Iris pigment epithelial cell (primary cell): Measurements from ENCODE around the gene RAB3GAP2.
"Not testable (repeated sequence)": the region's sequence is repeated elsewhere in the genome, so short reads cannot be mapped to it uniquely, and the experiment has no call there.

Experiments
- DNase-seq: peaks from one replicate; pipeline ENCODE4 v3.0.0-alpha.2; 2011; ENCODE audit warnings: low read depth

Gene RAB3GAP2

GRCh38 chr1:220290140-220290761 lies 18.0 kb upstream of the RAB3GAP2 start:
- no peak for DNase-seq

DNA sequence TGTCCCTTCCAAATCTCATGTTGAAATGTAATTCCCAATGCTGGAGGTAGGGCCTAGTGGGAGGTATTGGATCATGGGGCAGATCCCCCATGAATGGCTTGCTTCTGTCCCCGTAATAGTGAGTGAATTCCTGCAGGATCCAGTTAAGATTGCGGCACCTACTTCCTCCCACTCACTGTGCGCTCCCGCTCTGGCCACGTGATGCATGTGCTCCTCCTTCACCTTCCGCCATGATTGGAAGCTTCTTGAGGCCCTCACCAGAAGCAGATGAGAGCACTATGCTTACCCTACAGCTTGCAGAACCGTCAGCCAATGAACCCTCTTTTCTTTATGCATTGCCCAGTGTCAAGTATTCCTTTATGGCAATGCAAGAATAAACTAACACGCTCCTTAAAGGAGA lies 14.9 kb upstream of the RAB3GAP2 start:
- no peak for DNase-seq

- DNase-seq = no peak
These were observed 11.4 kb upstream of the RAB3GAP2 start for GRCh38 chr1:220283625-220284024.

DNA sequence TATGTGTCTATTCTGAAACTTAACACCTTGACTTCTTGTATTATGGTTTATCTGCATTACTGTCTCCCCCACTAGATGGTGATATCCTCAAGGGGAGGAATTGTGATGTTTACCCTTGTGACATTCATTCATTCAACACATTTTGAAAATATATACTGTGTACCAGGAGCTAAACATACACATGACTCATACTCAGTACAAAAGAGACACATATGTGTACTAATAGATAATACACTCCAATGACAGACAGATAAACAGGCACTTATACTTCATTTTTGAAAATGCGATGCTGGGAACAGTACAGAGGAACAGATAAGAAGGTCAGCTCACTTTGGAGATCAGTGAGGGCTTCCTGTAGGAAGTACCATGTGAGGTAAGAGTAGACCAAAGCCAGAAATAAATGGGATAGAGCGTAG lies 8.9 kb upstream of the RAB3GAP2 start:
- peak; percentile 43 for DNase-seq

DNA sequence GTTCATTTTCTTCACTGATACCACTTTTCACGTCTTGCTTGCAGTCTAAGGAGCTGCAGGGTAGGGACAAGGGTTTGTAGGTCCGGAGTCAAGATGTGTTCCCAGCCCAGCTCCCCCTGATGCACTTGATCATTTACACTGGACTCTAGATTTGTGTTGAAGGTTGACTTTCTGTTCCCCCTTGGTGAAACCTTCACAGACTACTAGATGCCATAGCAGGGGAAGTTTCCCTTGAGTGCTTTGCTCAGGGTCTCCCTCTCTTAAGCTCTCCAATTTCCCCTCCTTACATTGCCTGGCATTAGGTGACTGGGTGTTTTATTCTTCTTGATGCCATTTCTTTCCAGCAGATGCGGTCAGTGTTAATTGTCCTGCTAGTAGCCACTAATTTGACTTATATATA lies 8.0 kb upstream of the RAB3GAP2 start:
- DNase-seq = no peak

GRCh38 chr1:220278991-220279390 lies 6.7 kb upstream of the RAB3GAP2 start:
- peak; percentile 64 for DNase-seq

- no peak for DNase-seq
These were observed 3.2 kb upstream of the RAB3GAP2 start for GRCh38 chr1:220275430-220275829.

GRCh38 chr1:220274251-220274855 lies 2.1 kb upstream of the RAB3GAP2 start:
- DNase-seq = peak; percentile 74

GRCh38 chr1:220272841-220273090 lies 513 bp upstream of the RAB3GAP2 start:
- DNase-seq = no peak

- peak; percentile 42 for DNase-seq
These were observed 577 bp downstream of the RAB3GAP2 start for GRCh38 chr1:220271706-220272046.

DNA sequence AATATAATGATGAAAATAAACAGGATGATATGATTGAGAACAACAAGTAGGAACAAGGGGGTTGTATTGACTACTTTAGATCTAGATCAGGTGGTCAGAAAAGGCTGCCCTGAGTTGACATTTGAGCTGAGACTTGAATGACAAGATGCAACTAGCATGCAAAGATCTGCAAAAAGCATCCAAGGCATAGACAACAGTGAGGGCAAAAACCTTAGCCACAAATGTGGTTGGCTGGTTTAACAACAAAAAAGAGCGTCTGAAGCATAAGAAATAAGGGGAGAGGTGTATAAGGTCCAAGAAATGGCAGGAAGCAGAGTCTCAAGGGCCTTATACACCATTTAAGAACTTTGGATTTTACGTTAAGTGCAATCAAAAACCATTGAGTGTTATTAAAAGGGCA lies 3.2 kb downstream of the RAB3GAP2 start:
- no peak for DNase-seq

GRCh38 chr1:220267630-220268029 lies 4.6 kb downstream of the RAB3GAP2 start:
- DNase-seq = no peak

DNA sequence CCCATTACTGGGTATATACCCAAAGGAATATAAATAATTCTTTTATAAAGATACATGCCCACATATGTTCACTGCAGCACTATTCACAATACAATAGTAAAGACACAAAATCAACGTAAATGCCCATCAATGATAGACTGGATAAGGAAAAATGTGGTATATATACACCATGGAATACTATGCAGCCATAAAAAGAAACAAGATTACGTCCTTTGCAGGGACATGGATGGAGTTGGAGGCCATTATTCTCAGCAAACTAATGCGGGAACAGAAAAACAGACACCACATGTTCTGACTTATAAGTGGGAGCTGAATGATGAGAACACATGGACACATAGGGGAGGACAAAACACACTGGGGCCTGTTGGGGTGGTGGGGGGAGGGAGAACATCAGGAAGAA lies 12.0 kb downstream of the RAB3GAP2 start:
- not testable (repeated sequence) for DNase-seq

GRCh38 chr1:220259756-220260155 lies 12.5 kb downstream of the RAB3GAP2 start:
- not testable (repeated sequence) for DNase-seq

DNA sequence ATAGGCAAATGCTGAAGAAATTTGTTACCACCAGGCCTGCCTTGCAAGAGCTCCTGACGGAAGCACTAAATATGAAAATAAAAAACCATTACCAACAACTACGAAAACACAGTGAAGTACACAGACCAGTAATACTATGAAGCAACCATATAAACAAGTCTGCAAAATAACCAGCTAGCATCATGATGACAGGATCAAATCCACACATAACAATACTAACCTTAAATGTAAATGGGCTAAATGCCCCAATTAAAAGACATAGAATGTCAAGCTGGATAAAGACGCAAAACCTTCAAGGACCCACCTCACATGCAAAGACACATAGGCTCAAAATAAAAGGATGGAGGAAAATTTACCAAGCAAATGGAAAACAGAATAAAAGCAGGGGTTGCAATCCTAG lies 16.1 kb downstream of the RAB3GAP2 start:
- not testable (repeated sequence) for DNase-seq

GRCh38 chr1:220255204-220255603 lies 17.0 kb downstream of the RAB3GAP2 start:
- DNase-seq = no peak

- DNase-seq = not testable (repeated sequence)
These were observed 19.0 kb downstream of the RAB3GAP2 start for GRCh38 chr1:220253290-220253689.

- no peak for DNase-seq
These were observed 21.0 kb downstream of the RAB3GAP2 start for GRCh38 chr1:220251272-220251671.

GRCh38 chr1:220250681-220251080 lies 21.6 kb downstream of the RAB3GAP2 start:
- DNase-seq = peak; percentile 11

DNA sequence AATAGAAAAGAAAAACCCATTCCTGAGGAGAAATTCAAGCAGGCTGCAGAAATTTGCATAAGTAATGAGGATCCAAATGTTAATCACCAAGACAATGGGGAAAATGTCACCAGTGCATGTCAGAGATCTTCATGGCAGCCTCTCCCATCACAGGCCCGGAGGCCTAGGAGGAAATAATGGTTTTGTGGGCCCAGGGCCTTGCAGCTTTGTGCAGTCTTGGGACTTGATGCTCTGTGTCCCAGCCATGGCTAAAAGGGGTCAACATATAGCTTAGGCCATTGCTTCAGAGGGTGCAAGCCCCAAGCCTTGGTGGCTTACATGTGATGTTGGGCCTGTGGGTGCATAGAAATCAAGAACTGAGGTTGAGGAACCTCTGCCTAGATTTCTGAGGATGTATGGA lies 22.7 kb downstream of the RAB3GAP2 start:
- DNase-seq = no peak

GRCh38 chr1:220248715-220249265 lies 23.5 kb downstream of the RAB3GAP2 start:
- not testable (repeated sequence) for DNase-seq

DNA sequence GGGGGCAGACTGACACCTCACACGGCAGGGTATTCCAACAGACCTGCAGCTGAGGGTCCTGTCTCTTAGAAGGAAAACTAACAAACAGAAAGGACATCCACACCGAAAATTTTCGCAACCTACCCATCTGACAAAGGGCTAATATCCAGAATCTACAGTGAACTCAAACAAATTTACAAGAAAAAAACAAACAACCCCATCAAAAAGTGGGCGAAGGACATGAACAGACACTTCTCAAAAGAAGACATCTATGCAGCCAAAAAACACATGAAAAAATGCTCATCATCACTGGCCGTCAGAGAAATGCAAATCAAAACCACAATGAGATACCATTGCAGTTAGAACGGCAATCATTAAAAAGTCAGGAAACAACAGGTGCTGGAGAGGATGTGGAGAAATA lies 26.4 kb downstream of the RAB3GAP2 start:
- DNase-seq = not testable (repeated sequence)

- DNase-seq = no peak
These were observed 28.3 kb downstream of the RAB3GAP2 start for GRCh38 chr1:220243947-220244346.

DNA sequence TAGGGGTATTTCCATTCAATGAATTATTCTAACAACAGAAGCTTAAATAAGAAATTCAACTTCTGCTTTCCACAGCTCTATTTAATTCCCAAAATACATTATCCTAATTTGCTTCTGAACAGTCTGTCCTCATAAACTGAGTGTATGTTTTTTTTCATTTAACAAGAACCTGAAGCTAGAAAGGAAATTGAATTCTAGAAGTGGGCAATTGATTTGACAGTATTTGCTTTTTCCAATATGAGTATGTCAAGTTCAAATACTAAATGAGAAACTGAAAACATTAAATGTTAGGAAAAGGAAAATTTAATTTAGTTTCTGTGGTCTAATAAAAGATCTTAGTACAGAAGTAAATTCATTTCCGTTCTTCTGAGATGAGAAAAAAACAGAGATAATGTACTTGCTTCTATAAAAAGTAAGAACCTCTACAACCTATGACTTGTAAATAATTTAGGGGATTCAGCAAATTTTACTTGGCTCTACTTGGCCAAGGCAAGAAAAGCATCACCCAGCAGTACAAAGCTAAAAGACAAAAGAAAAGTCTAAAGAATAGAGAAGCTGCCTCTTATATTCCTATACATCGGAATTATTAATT lies 31.1 kb downstream of the RAB3GAP2 start:
- DNase-seq = no peak
